ENCODE data around the gene OLFML2A. TPM values are rescaled to one million over a fixed set of nuclear protein-coding genes. Genes with fewer than 3 reads are reported as not detected.
A peak's percentile ranks its signal among the peaks of the same experiment; 100 is the strongest.

Gene OLFML2A
- total and polyA plus RNA-seq, 2 of the 13 experiments (the other 11 are each of a cell fraction or from before 2014, with no cell fraction given), result 0.01 to 0.02 TPM

- TF ChIP-seq DRAP1 (CRISPR knock-in tag; IDR thresholded peaks at IDR 0.05), result peak; percentile 45
- TF ChIP-seq ZNF761 (CRISPR knock-in tag; conservative IDR thresholded peaks at IDR 0.05), result no peak; the same call in 1 of the 2 replicates
- no peak for TF ChIP-seq ZNF33B (CRISPR knock-in tag; IDR thresholded peaks at IDR 0.05)
- TF ChIP-seq ZNF687 (CRISPR knock-in tag; IDR thresholded peaks at IDR 0.05), result peak; percentile 58; the same call in 1 of the 2 replicates
- TF ChIP-seq GMEB1 (CRISPR knock-in tag; IDR thresholded peaks at IDR 0.05; ENCODE audit: borderline replicate concordance), result peak; percentile 97
- peak in 1 of 2 experiments; percentile 55; a peak in 2 of 4 replicates for TF ChIP-seq KLF16 (CRISPR knock-in tag; IDR thresholded peaks at IDR 0.05)
- TF ChIP-seq PHB2 (IDR thresholded peaks at IDR 0.05; ENCODE audit: partially characterized antibody), result no peak
- TF ChIP-seq NFYC (CRISPR knock-in tag; IDR thresholded peaks at IDR 0.05), result peak; percentile 57
- TF ChIP-seq ZNF225 (CRISPR knock-in tag; IDR thresholded peaks at IDR 0.05), result no peak; the same call in 1 of the 2 replicates
- TF ChIP-seq ZBTB20 (CRISPR knock-in tag; IDR thresholded peaks at IDR 0.05; ENCODE audit: borderline replicate concordance, low read depth), result 0 out of 2 replicates have a peak, but pooled peaks have one; percentile 6
- TF ChIP-seq POLR2AphosphoS2 (IDR thresholded peaks at IDR 0.05; ENCODE audit: low read depth, low read length), result no peak
- TF ChIP-seq ZNF546 (CRISPR knock-in tag; conservative IDR thresholded peaks at IDR 0.05), result no peak
- TF ChIP-seq NFATC3 (CRISPR knock-in tag; IDR thresholded peaks at IDR 0.05), result no peak
- TF ChIP-seq MTA1 (CRISPR knock-in tag; IDR thresholded peaks at IDR 0.05; ENCODE audit: borderline replicate concordance), result no peak; the same call in 1 of the 2 replicates
- peak; percentile 42; the same call in 1 of the 2 replicates for TF ChIP-seq ERF (CRISPR knock-in tag; IDR thresholded peaks at IDR 0.05)
- TF ChIP-seq NCOR1 (IDR thresholded peaks at IDR 0.05; ENCODE audit: borderline replicate concordance, low read length), result peak; percentile 57; the same call in 1 of the 2 replicates
- peak; percentile 70; the same call in 1 of the 2 replicates for TF ChIP-seq YEATS4 (CRISPR knock-in tag; IDR thresholded peaks at IDR 0.05; ENCODE audit: borderline replicate concordance)
- TF ChIP-seq FOXO1 (CRISPR knock-in tag; IDR thresholded peaks at IDR 0.05), result no peak
- peak; percentile 84 for TF ChIP-seq GABPB1 (CRISPR knock-in tag; IDR thresholded peaks at IDR 0.05)
- TF ChIP-seq ZNF207 (IDR thresholded peaks at IDR 0.05; ENCODE audit: borderline replicate concordance), result no peak
- TF ChIP-seq ZNF274 (CRISPR knock-in tag; IDR thresholded peaks at IDR 0.05), result no peak
- TF ChIP-seq EP300 (IDR thresholded peaks at IDR 0.05; ENCODE audit: low read depth in 2 of 2, low read length in 2 of 2), result peak in 1 of 2 experiments; percentile 11; a peak in 1 of 4 replicates
- no peak for TF ChIP-seq EP300 (CRISPR knock-in tag; IDR thresholded peaks at IDR 0.05; ENCODE audit: borderline replicate concordance)
- TF ChIP-seq SRSF1 (optimal IDR thresholded peaks at IDR 0.05; ENCODE audit: low read depth, low read length), result peak; percentile 72
Observed at GRCh38 chr9:124771021-124771866, 5.7 kb upstream of the OLFML2A start, which contains the start of gene NR6A1 (continued).

Measured in HepG2 (cell line).